ENCODE data around the gene SORCS3.

SORCS3 gene

DNA sequence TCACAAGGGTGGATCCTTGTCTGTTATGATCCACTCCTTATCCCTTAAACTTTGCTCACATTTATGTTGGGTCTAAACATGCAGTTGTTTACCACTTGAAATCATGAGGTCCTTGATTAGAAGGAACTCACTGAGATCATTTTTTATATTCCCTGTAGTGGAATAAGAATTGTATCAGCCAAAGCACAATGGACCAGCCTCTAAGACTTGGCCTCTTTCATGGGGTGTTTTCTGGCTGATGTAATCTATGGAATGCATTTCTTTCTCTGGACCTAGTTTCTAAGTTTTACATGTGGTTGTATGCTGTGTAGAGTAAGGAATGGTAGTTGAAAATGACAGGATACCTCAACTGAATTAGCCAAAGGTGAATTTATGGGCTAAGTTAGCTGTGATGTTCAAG, 376.6 kb downstream of the SORCS3 start:
- H3K79me1 ChIP-seq (ENCODE audit: low read length): no peaks in the 10 kb centered on the region

DNA sequence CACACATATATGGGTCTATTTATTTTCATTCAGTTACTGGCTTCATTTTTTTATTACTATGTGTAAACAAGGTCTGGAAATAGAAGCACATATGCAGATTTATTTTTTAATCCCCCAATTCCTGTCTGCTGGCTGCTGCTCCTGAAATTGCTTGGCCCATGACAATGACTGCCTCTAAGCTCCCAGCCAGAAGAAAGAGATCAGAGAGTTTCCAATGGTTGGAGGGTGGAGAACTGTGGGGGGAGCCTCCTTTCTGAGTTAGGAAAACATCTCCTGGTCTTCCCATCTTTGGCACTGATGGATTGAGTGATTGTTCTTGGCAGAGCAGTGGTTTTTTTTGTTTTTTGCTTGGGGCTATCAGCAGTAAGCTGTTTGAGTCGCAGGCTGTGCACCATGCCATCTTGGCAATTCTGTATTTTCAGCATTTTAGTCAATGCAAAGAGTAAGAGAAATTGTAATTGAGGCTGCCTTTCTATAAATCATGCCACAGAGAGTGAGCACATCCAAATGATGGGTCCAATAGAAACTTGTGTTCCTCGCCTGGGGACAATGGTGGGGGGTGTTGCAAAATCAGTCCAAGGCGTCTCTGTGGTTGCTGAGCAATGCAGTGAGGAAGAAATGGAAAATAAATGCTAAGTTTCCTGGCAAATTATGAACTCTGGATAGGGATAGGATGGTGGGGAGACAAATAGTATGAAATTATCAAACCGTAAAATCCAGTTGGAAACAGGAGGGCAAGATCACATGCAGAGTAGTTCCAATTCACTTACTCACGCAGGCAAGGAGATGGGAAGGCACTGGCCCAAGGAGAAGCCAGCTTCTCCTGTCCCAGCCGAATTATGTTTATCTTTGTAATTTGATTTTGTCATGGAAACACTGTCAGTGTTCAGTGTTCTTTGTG, 382.4 kb downstream of the SORCS3 start:
- H3K9ac ChIP-seq (ENCODE audit: low read length): no peak overlapping the region
- no peak for DNase-seq
- no peaks in the 10 kb centered on the region for H3K79me2 ChIP-seq (ENCODE audit: control insufficient read depth, insufficient read depth, low read length)
- H3K4me2 ChIP-seq (ENCODE audit: low read length): no peak overlapping the region
- no peak overlapping the region for H2BK5ac ChIP-seq (ENCODE audit: low read length)
- no CpG with 5 or more reads among the region's 6 CpGs for WGBS (ENCODE audit: extremely low coverage, insufficient coverage, low lambda C conversion rate)
- no peak overlapping the region for H2AK5ac ChIP-seq (ENCODE audit: low read length)
- no peak overlapping the region for H3K56ac ChIP-seq (ENCODE audit: low read length)
- no peak overlapping the region for H3K4me3 ChIP-seq (ENCODE audit: low read length)
- no peaks in the 10 kb centered on the region for H3K4me1 ChIP-seq (ENCODE audit: control insufficient read depth, low read depth, low read length)
- H3K18ac ChIP-seq (ENCODE audit: low read length): no peak overlapping the region
- no peak overlapping the region for H3K23ac ChIP-seq (ENCODE audit: low read length)
- no peaks in the 10 kb centered on the region for H3K79me1 ChIP-seq (ENCODE audit: low read length)
- H4K5ac ChIP-seq (ENCODE audit: low read length): no peak overlapping the region
- H4K8ac ChIP-seq (ENCODE audit: low read depth, low read length): no peak overlapping the region
- no peak overlapping the region for H2BK120ac ChIP-seq (ENCODE audit: low read depth, low read length)
- H2BK15ac ChIP-seq (replicated peaks; ENCODE audit: low read depth): no peak overlapping the region
- no peaks in the 10 kb centered on the region for H3K27me3 ChIP-seq (ENCODE audit: insufficient read depth, low read length, poor library complexity)
- H3K36me3 ChIP-seq (ENCODE audit: control insufficient read depth, insufficient read depth, low read length): no peaks in the 10 kb centered on the region
- no peak overlapping the region for H3K27ac ChIP-seq (ENCODE audit: low read depth, low read length)
- no peak overlapping the region for H3K4ac ChIP-seq (ENCODE audit: low read depth, low read length)

More for the DNA sequence above, 376.6 kb downstream of the SORCS3 start:
- H3K4me1 ChIP-seq (ENCODE audit: control insufficient read depth, low read depth, low read length): no peaks in the 10 kb centered on the region
- H3K18ac ChIP-seq (ENCODE audit: low read length): no peak overlapping the region
- no peak overlapping the region for H2BK120ac ChIP-seq (ENCODE audit: low read depth, low read length)
- no peak overlapping the region for H3K56ac ChIP-seq (ENCODE audit: low read length)
- no peak overlapping the region for H3K4ac ChIP-seq (ENCODE audit: low read depth, low read length)
- no peak overlapping the region for H3K9ac ChIP-seq (ENCODE audit: low read length)
- no peaks in the 10 kb centered on the region for H3K27me3 ChIP-seq (ENCODE audit: insufficient read depth, low read length, poor library complexity)
- H2BK15ac ChIP-seq (replicated peaks; ENCODE audit: low read depth): no peak overlapping the region
- no peak overlapping the region for H2BK5ac ChIP-seq (ENCODE audit: low read length)
- no peak overlapping the region for H2AK5ac ChIP-seq (ENCODE audit: low read length)
- no peak overlapping the region for H3K23ac ChIP-seq (ENCODE audit: low read length)
- no peak overlapping the region for H3K27ac ChIP-seq (ENCODE audit: low read depth, low read length)
- no peaks in the 10 kb centered on the region for H3K79me2 ChIP-seq (ENCODE audit: control insufficient read depth, insufficient read depth, low read length)
- no peaks in the 10 kb centered on the region for H3K36me3 ChIP-seq (ENCODE audit: control insufficient read depth, insufficient read depth, low read length)
- no peak for DNase-seq
- H3K4me3 ChIP-seq (ENCODE audit: low read length): no peak overlapping the region
- H4K5ac ChIP-seq (ENCODE audit: low read length): no peak overlapping the region
- H3K4me2 ChIP-seq (ENCODE audit: low read length): no peak overlapping the region
- H4K8ac ChIP-seq (ENCODE audit: low read depth, low read length): no peak overlapping the region

DNA sequence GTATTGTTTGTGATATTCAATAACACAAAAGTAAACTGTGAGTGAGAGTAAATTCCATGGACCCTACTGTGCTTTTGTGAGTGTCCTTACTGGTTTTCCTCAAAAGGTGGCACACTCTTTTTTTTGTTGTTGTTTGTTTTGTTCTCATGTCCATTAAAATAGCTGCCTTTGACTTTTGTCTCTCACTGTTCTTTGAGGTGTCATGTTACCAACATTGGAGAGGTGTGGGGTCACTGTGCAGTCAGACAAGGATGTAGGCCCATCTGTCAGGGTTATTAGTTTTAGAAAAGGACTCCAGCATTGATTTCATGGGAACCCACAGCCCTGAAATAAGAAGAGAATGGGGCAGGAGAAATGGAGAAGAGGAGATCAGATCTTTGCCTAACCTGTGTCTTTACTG, 383.1 kb downstream of the SORCS3 start:
- H3K27ac ChIP-seq (ENCODE audit: low read depth, low read length): no peak overlapping the region
- H3K4ac ChIP-seq (ENCODE audit: low read depth, low read length): no peak overlapping the region
- H3K79me1 ChIP-seq (ENCODE audit: low read length): no peaks in the 10 kb centered on the region
- H3K18ac ChIP-seq (ENCODE audit: low read length): no peak overlapping the region
- no peak overlapping the region for H2BK5ac ChIP-seq (ENCODE audit: low read length)
- no peak overlapping the region for H3K9ac ChIP-seq (ENCODE audit: low read length)
- H4K8ac ChIP-seq (ENCODE audit: low read depth, low read length): no peak overlapping the region
- H3K36me3 ChIP-seq (ENCODE audit: control insufficient read depth, insufficient read depth, low read length): no peaks in the 10 kb centered on the region
- H2AK5ac ChIP-seq (ENCODE audit: low read length): no peak overlapping the region
- no peaks in the 10 kb centered on the region for H3K79me2 ChIP-seq (ENCODE audit: control insufficient read depth, insufficient read depth, low read length)
- H4K5ac ChIP-seq (ENCODE audit: low read length): no peak overlapping the region
- H3K4me3 ChIP-seq (ENCODE audit: low read length): no peak overlapping the region
- H3K27me3 ChIP-seq (ENCODE audit: insufficient read depth, low read length, poor library complexity): no peaks in the 10 kb centered on the region
- H3K23ac ChIP-seq (ENCODE audit: low read length): no peak overlapping the region
- no peak for DNase-seq
- no peak overlapping the region for H2BK120ac ChIP-seq (ENCODE audit: low read depth, low read length)
- H3K4me1 ChIP-seq (ENCODE audit: control insufficient read depth, low read depth, low read length): no peaks in the 10 kb centered on the region
- no peak overlapping the region for H2BK15ac ChIP-seq (replicated peaks; ENCODE audit: low read depth)
- H3K56ac ChIP-seq (ENCODE audit: low read length): no peak overlapping the region
- H3K4me2 ChIP-seq (ENCODE audit: low read length): no peak overlapping the region

DNA sequence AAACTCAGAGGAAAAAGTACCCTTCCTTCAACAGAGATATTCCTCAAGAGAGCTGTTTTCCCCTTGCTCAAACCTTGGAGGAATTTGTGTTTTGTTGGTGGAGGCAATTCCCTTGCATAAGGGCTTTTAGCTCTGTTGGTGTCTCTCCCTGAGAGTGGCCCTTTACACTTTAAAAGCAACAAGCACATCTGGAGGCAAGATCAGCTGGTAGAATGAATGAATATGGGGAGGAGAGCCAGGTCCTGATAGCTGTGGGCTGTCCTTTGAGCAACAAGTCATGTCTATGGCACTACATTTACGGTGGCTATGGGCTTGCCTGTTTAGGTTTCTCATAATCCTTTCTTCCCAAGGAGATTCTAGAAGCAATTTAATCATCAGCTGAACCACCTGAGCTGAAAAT, 384.0 kb downstream of the SORCS3 start:
- Histone ChIP-seq H2BK15ac (replicated peaks; ENCODE audit: low read depth) (no peak overlapping the region), H3K9ac (ENCODE audit: low read length) (no peak overlapping the region), H3K4me1 (ENCODE audit: control insufficient read depth, low read depth, low read length) (no peaks in the 10 kb centered on the region), H2BK5ac (ENCODE audit: low read length) (no peak overlapping the region), H3K4ac (ENCODE audit: low read depth, low read length) (no peak overlapping the region), H3K23ac (ENCODE audit: low read length) (no peak overlapping the region), H4K8ac (ENCODE audit: low read depth, low read length) (no peak overlapping the region), H3K79me1 (ENCODE audit: low read length) (no peaks in the 10 kb centered on the region), H3K4me2 (ENCODE audit: low read length) (no peak overlapping the region), H3K36me3 (ENCODE audit: control insufficient read depth, insufficient read depth, low read length) (no peaks in the 10 kb centered on the region), H3K4me3 (ENCODE audit: low read length) (no peak overlapping the region), H2AK5ac (ENCODE audit: low read length) (no peak overlapping the region), H4K5ac (ENCODE audit: low read length) (no peak overlapping the region), H2BK120ac (ENCODE audit: low read depth, low read length) (no peak overlapping the region), H3K27ac (ENCODE audit: low read depth, low read length) (no peak overlapping the region), H3K18ac (ENCODE audit: low read length) (no peak overlapping the region), H3K79me2 (ENCODE audit: control insufficient read depth, insufficient read depth, low read length) (no peaks in the 10 kb centered on the region), H3K56ac (ENCODE audit: low read length) (no peak overlapping the region), H3K27me3 (ENCODE audit: insufficient read depth, low read length, poor library complexity) (no peaks in the 10 kb centered on the region)
- DNase-seq: no peak
- no CpG with 5 or more reads among the region's 1 CpG for WGBS (ENCODE audit: extremely low coverage, insufficient coverage, low lambda C conversion rate)

DNA sequence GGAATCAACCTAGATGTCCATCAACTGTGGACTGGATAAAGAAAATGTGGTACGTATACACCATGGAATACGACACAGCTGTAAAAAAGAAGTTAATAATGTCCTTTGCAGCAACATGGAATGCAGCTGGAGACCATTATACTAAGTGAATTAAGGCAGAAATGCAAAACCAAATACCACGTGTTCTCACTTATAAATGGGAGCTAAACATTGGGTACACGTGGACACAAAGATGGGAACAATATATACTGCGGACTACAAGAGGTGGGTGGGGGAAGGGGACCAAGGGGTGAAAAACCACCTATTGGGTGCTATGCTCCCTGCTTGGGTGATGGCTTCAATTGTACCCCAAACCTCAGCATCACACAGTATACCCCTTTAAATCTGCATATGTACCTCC, 385.5 kb downstream of the SORCS3 start:
- H3K4me2 ChIP-seq (ENCODE audit: low read length): no peak overlapping the region
- no peaks in the 10 kb centered on the region for H3K4me1 ChIP-seq (ENCODE audit: control insufficient read depth, low read depth, low read length)
- H3K23ac ChIP-seq (ENCODE audit: low read length): no peak overlapping the region
- H4K5ac ChIP-seq (ENCODE audit: low read length): no peak overlapping the region
- H2BK5ac ChIP-seq (ENCODE audit: low read length): no peak overlapping the region
- no peak overlapping the region for H3K9ac ChIP-seq (ENCODE audit: low read length)
- H3K4ac ChIP-seq (ENCODE audit: low read depth, low read length): no peak overlapping the region
- no peaks in the 10 kb centered on the region for H3K79me1 ChIP-seq (ENCODE audit: low read length)
- H3K36me3 ChIP-seq (ENCODE audit: control insufficient read depth, insufficient read depth, low read length): no peaks in the 10 kb centered on the region
- H3K4me3 ChIP-seq (ENCODE audit: low read length): no peak overlapping the region
- no peak overlapping the region for H3K18ac ChIP-seq (ENCODE audit: low read length)
- no peak overlapping the region for H2BK15ac ChIP-seq (replicated peaks; ENCODE audit: low read depth)
- H2BK120ac ChIP-seq (ENCODE audit: low read depth, low read length): no peak overlapping the region
- H4K8ac ChIP-seq (ENCODE audit: low read depth, low read length): no peak overlapping the region
- no CpG with 5 or more reads among the region's 5 CpGs for WGBS (ENCODE audit: extremely low coverage, insufficient coverage, low lambda C conversion rate)
- DNase-seq: no peak
- no peak overlapping the region for H3K27ac ChIP-seq (ENCODE audit: low read depth, low read length)
- no peaks in the 10 kb centered on the region for H3K79me2 ChIP-seq (ENCODE audit: control insufficient read depth, insufficient read depth, low read length)
- no peak overlapping the region for H3K56ac ChIP-seq (ENCODE audit: low read length)
- no peaks in the 10 kb centered on the region for H3K27me3 ChIP-seq (ENCODE audit: insufficient read depth, low read length, poor library complexity)
- H2AK5ac ChIP-seq (ENCODE audit: low read length): no peak overlapping the region

DNA sequence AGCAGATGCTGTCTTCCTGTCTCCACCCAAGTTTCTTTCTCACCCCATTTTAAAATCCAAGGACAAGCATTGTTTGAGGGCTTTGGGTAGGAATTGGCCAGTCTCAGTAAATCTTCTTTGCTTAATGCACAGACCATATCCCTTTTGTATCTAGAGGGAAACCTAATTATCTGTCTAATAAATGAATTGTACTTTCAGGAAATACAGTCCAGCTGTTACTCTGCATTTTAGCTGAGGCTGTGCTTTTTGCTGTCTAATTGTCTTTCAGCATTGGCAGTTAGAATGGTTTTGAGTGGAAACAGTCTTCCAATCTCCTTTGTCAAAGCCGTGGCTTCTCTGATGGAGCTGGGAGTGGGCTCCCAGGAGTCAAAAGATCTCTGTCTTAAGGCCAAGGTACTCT, 388.2 kb downstream of the SORCS3 start:
- no peaks in the 10 kb centered on the region for H3K4me1 ChIP-seq (ENCODE audit: control insufficient read depth, low read depth, low read length)
- no peak overlapping the region for H3K27ac ChIP-seq (ENCODE audit: low read depth, low read length)
- H3K56ac ChIP-seq (ENCODE audit: low read length): no peak overlapping the region
- no peak for DNase-seq
- H3K23ac ChIP-seq (ENCODE audit: low read length): no peak overlapping the region
- H3K36me3 ChIP-seq (ENCODE audit: control insufficient read depth, insufficient read depth, low read length): no peaks in the 10 kb centered on the region
- no peak overlapping the region for H4K8ac ChIP-seq (ENCODE audit: low read depth, low read length)
- H2BK120ac ChIP-seq (ENCODE audit: low read depth, low read length): no peak overlapping the region
- H3K4me3 ChIP-seq (ENCODE audit: low read length): no peak overlapping the region
- H2BK5ac ChIP-seq (ENCODE audit: low read length): no peak overlapping the region
- H3K18ac ChIP-seq (ENCODE audit: low read length): no peak overlapping the region
- H3K79me1 ChIP-seq (ENCODE audit: low read length): no peaks in the 10 kb centered on the region
- no peak overlapping the region for H4K5ac ChIP-seq (ENCODE audit: low read length)
- no peak overlapping the region for H2AK5ac ChIP-seq (ENCODE audit: low read length)
- no peak overlapping the region for H3K4me2 ChIP-seq (ENCODE audit: low read length)
- H3K4ac ChIP-seq (ENCODE audit: low read depth, low read length): no peak overlapping the region
- H3K9ac ChIP-seq (ENCODE audit: low read length): no peak overlapping the region
- no CpG with 5 or more reads among the region's 1 CpG for WGBS (ENCODE audit: extremely low coverage, insufficient coverage, low lambda C conversion rate)
- H3K27me3 ChIP-seq (ENCODE audit: insufficient read depth, low read length, poor library complexity): no peaks in the 10 kb centered on the region
- H2BK15ac ChIP-seq (replicated peaks; ENCODE audit: low read depth): no peak overlapping the region
- no peaks in the 10 kb centered on the region for H3K79me2 ChIP-seq (ENCODE audit: control insufficient read depth, insufficient read depth, low read length)

Data from mesendoderm (in vitro differentiated cells).